RCC 7860 (cell line): Measurements from ENCODE around the gene APOBEC3H.
"Not testable (repeated sequence)": the region's sequence is repeated elsewhere in the genome, so short reads cannot be mapped to it uniquely, and the experiment has no call there.

Experiments
- DNase-seq: peaks from one replicate; pipeline ENCODE4 v3.0.0-alpha.2; 2015; ENCODE audit warnings: low spot score
- FAIRE-seq: peaks from 2 replicates; lab custom pipeline; 2012; peaks lifted over from hg19 to GRCh38; lab: Jason Lieb, UNC

Gene APOBEC3H

GRCh38 chr22:39097098-39098020 is at the start of gene APOBEC3H:
APOBEC3H (plus strand) TSS chr22:39097244; CDS start chr22:39100279, 3,035 bp downstream.
- no peak for FAIRE-seq
- no peak for DNase-seq

DNA sequence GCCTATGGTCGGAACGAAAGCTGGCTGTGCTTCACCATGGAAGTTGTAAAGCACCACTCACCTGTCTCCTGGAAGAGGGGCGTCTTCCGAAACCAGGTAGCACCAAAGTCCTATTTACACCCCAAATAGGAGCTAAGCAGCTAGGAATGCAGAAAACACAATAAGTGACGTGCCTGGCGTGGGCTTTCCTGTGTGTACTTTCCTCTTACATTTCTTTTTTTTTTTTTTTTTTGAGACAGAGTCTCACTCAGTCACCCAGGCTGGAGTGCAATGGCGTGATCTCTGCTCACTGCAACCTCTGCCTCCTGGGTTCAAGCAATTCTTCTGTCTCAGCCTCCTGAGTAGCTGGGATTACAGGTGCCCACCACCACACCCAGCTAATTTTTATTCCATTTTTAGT is 47.6 kb upstream of the APOBEC3H start:
- not testable (repeated sequence) for DNase-seq, FAIRE-seq

GRCh38 chr22:39051844-39052495 is 45.1 kb upstream of the APOBEC3H start:
- DNase-seq, FAIRE-seq: not testable (repeated sequence)

- FAIRE-seq (no peak), DNase-seq (no peak)
These were observed 41.4 kb upstream of the APOBEC3H start for GRCh38 chr22:39055658-39056057.

DNA sequence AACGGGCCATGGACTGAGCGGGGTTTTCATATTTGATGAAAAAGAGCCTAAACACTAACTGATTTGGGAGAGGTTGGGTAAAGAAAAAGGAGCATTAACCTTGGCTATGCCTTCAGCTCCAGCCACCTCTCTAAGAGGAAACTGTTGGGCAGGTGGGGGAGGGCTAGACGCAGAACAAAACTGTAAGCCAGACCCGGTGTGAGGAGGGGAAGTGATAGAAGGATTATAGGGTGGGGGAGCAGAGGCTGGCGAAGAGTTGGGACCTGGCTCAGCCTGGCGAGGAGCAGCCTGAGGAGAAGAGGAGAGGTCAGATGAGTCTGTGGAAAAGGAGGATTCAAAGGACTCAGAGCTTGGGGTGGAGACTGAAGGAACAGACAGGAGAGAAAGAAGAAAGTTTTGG is 35.8 kb upstream of the APOBEC3H start:
- not testable (repeated sequence) for FAIRE-seq

DNA sequence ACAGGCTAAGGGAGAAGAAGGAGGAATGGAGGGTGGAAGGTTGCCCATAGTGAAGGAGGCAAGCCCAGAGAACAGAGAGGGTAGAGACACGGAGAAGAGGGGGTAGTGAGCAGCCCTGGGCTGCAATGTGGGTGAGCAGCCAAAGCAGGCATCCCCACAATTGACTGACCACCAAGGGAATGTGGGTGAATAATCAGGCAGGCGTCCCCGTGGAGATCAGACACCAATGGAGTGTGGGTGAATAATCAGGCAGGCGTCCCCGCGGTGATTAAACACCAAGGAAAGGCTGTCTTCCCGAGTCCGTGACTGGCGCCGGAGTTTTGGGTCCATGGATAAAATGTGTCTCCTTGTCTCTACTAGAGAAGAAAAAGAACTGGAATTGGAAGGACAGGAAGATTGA is 35.1 kb upstream of the APOBEC3H start:
- FAIRE-seq, DNase-seq: not testable (repeated sequence)

More for the DNA sequence above, 35.8 kb upstream of the APOBEC3H start:
- not testable (repeated sequence) for DNase-seq

- not testable (repeated sequence) for FAIRE-seq, DNase-seq
These were observed 33.1 kb upstream of the APOBEC3H start for GRCh38 chr22:39063904-39064303.

DNA sequence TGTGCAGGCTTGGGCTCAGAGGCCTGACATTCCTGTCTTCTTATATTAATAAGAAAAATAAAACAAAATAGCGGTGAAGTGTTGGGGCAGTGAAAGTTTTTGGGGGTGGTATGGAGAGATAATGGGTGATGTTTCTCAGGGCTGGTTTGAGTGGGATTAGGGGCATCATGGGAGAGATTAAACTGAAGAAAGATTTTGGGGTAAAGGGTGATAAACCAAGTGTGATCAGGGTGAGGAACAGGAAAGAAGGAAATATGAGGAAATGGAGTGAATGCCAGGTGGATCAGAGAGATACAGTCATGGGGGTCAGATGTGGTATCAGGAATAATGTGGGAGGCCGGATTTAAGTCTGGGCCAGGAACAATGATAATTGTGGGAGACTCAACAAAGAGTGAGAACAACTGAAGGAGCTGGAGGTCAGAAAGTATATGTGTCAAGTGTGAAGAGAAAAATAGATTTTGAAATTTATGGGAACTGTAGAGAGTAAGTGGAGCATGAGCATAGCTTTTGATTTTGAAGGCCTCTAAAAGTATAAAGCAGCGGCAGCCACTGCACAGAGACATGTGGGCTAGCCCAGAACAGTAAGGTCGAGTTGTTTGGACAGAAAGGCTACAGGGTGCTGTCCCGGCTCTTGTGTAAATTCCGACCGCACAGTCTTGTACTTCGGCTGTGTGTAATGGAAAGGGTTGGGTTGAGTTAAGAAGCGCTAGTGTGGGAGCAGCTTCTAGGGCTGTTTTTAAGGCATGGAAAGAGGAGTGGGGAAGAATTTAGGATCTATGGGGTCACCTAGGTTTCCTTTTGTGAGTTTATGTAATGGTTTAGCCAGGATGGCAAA is 30.4 kb upstream of the APOBEC3H start:
- DNase-seq, FAIRE-seq: not testable (repeated sequence)

DNA sequence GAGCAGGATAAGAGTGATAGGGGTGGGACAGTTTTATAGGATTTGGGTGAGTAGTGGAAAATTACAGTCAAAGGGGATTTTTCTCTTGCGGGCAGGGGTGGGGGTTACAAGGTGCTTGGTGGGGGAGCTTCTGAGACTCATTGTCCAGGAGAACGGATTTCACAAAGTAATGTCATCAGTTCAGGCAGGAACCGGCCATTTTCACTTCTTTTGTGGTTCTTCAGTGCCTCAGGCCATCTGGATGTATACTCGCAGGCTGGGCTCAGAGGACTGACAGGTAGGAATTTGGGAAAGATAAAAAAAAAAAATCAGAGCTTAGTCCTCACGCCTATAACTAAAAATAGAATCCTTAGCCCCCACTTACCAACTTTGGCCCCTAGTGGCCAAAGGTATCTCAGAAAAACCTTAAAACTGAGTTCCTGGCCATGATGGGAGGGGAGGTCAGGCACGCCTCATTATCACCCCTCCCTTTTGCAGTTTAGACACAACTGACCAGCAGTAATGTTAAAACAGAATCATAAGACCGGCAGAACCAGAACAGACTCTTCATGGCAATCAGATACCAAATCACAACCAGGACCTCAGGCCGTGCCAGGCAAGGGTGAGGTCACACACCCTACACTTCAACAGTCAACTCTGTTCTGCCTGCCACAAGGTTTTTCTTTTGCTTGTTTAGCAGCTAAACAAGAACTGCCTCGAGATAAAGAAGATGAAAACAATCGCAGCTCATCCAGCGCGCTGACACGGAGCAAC is 28.8 kb upstream of the APOBEC3H start:
- no peak for DNase-seq
- FAIRE-seq: no peak

DNA sequence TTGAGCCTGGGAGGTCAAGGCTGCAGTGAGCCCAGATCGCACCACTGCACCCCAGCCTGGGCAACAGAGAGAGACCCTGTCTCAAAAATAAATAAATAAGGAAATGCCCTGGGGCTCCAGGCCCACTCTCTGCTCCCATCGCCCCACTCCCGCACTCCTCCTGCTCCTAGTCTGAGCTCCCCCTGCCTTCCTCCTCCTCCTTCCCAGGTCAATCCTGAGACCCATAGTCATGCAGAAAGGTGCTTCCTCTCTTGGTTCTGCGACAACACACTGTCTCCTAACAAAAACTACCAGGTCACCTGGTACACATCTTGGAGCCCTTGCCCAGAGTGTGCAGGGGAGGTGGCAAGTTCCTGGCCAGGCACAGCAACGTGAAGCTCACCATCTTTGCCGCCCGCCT is 26.9 kb upstream of the APOBEC3H start:
- FAIRE-seq (no peak), DNase-seq (no peak)

DNA sequence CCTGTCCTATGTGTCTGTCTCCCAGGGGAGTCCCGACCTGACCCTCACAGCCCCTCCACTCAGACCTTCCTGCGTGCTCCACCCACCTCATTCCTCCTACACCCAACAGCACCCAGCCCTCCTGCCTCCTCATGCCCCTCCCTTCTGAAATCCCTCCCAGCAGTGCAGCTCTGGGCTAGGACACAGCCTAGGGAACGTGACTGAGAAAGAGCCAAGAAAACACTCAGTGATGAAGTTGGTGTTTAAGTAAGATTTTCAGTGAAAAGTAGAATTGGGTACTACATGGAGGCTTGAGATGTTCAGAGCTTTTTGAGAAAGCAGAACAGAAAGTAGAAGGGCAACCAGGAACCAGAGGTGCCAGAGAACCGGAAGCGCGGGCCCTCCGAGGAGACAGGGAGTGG is 24.5 kb upstream of the APOBEC3H start:
- not testable (repeated sequence) for FAIRE-seq

GRCh38 chr22:39073981-39074380 is 23.1 kb upstream of the APOBEC3H start:
- FAIRE-seq: no peak
- no peak for DNase-seq

More for the DNA sequence above, 24.5 kb upstream of the APOBEC3H start:
- not testable (repeated sequence) for DNase-seq

- DNase-seq, FAIRE-seq: not testable (repeated sequence)
These were observed 20.7 kb upstream of the APOBEC3H start for GRCh38 chr22:39076155-39077025.

GRCh38 chr22:39077026-39077840 is 19.8 kb upstream of the APOBEC3H start, which contains the start of gene APOBEC3G:
APOBEC3G (plus strand) TSS chr22:39077275; CDS start chr22:39077362, 87 bp downstream.
- peak; percentile 14 for DNase-seq
- peak; percentile 47 for FAIRE-seq

- FAIRE-seq, DNase-seq: not testable (repeated sequence)
These were observed 19.1 kb upstream of the APOBEC3H start for GRCh38 chr22:39077912-39078311.

GRCh38 chr22:39078329-39078728 is 18.7 kb upstream of the APOBEC3H start:
- DNase-seq: no peak
- FAIRE-seq: no peak

- not testable (repeated sequence) for DNase-seq, FAIRE-seq
These were observed 17.9 kb upstream of the APOBEC3H start for GRCh38 chr22:39079054-39079637.
